Erythroblast (primary cell): Measurements from ENCODE around the gene API5.
"Not testable (repeated sequence)": the region's sequence is repeated elsewhere in the genome, so short reads cannot be mapped to it uniquely, and the experiment has no call there.

Experiments used
- DNase-seq, 2 experiments: peaks; one replicate each; lab custom pipeline; 2025; lab: John Stamatoyannopoulos, UW
- GATA1 ChIP-seq: IDR thresholded peaks from 2 replicates; pipeline ENCODE4 v1.6.1; 2011; ENCODE audit warnings: low read depth, mild to moderate bottlenecking, control low read depth, low read length, moderate library complexity
- POLR2A ChIP-seq: IDR thresholded peaks from 2 replicates; pipeline ENCODE4 v1.6.1; 2011; ENCODE audit warnings: mild to moderate bottlenecking, low read length

API5 gene

DNA sequence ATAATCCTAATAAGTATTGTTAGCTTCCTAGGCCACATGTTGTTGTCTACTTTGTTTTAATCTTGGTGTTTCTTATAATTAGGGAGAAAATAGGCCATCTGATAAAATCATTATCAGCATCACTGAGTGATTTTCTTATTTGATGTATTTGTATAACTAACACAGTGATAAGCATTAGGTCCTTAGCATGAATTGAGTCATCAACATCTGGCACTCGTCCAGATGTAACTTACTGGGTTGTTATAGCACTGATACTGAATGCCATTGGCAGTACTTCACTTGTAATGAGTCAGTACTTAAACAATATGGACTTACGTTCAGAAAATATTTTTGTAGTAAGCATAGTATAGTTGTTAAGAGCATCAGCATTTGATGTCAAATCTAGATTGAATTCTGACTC, 16.2 kb downstream of the API5 start:
- DNase-seq = peak; percentile 95 to 96

DNA sequence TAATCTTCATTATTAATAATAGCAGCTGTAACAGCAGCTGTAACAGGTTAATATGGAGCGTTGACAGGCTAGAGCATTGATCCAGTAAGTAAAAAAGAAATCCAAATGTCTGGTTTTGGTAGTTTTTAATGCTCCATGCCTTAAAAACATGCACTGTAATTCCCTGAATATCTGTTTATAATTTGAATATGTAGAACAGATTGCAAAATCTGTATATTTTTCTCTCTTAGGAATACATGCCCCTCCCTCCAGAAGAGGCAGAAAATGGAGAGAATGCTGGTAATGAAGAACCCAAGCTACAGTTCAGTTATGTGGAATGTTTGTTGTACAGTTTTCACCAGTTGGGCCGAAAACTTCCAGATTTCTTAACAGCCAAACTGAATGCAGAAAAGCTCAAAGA, 16.7 kb downstream of the API5 start:
- no peak for DNase-seq
- TF ChIP-seq POLR2A (no peak), GATA1 (no peak)

More for the DNA sequence above, 16.2 kb downstream of the API5 start:
- TF ChIP-seq POLR2A = no peak
- TF ChIP-seq GATA1 = no peak

DNA sequence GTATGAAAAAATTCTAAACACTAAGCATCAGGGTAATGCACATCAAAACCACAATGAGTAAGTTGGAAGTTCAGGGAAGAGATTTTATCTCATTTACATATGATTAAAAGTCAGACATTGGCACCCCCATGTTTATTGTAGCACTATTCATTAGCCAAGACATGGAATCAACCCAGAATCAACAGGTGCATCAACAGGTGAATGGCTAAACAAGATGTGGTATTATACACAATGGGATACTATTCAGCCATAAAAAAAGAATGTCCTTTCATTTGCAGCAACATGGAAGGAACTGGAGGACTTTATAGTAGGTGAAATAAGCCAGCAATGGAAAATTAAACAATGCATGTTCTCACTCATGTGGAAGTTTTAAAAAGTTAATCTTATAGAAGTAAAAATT, 29.4 kb downstream of the API5 start:
- TF ChIP-seq POLR2A = no peak
- TF ChIP-seq GATA1 = no peak
- DNase-seq = no peak

DNA sequence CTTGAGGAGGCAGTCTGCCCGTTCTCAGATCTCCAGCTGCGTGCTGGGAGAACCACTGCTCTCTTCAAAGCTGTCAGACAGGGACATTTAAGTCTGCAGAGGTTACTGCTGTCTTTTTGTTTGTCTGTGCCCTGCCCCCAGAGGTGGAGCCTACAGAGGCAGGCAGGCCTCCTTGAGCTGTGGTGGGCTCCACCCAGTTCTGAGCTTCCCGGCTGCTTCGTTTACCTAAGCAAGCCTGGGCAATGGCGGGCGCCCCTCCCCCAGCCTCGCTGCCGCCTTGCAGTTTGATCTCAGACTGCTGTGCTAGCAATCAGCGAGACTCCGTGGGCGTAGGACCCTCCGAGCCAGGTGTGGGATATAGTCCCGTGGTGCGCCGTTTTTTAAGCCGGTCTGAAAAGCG, 39.6 kb downstream of the API5 start:
- not testable (repeated sequence) for DNase-seq

DNA sequence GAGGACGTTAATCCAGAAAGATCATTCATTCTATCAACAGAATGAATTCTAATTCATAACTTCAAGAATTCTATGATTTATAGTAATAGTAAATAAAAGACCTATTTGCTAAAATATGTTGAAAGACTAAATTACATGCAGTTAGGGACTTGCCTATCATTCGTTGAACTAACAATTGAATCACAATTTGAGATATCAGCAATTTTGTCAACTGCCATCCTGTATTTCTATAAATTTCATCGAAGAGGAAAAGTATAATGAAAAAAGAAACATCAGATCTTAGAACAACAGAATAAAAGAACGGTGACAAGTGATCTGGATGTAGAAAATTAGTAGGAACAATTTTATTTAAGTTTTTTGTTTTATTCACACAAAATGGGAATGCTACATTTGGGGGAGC, 42.5 kb downstream of the API5 start:
- no peak for TF ChIP-seq GATA1
- TF ChIP-seq POLR2A = no peak
- DNase-seq = no peak

DNA sequence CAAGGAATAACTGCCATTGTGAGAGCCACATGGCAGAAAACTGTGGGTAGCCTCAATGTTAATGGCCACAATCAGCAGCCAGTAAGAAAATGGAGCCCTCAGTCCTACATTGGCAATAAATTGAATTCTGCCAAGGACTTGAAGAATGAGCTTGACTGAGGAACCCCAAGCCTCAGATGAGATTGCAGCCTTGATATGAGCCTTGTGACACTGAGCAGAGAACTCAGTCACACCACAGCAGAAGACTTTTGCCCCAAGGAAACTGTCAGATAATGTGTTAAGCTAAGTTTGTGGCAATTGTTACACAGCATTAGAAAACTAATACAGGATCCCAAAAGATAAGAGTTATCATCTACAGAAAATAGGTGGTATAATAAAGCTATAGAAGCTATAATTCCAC, 44.5 kb downstream of the API5 start:
- peak; percentile 12 to 50 for DNase-seq
- TF ChIP-seq GATA1 (no peak), POLR2A (no peak)

DNA sequence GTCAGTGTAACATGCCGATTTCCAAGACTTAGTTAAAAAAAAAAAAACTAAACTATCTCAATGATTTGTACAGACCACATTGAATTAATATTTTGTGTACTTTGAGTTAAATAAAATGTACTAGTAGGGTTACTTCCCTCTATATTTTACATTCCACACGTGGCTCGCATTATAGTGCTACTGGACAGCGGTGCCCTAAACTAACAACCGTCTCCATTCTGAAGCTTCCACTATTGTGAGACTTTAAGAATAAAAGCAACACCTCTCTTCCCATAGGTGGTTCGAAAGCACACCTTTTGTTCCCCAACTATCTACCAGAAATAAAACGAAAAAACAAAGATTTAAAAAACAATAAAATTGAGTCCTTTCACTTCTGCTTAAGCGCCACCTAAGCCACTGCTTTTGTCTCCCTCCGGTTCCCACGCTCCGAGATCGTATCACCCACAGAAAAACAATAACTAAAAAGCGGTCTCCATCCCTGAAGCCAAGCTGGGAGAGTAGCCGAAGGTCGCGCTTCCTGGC, 46.5 kb downstream of the API5 start:
- TF ChIP-seq GATA1 (no peak), POLR2A (no peak)
- DNase-seq = peak in 1 of 2 experiments; percentile 46

DNA sequence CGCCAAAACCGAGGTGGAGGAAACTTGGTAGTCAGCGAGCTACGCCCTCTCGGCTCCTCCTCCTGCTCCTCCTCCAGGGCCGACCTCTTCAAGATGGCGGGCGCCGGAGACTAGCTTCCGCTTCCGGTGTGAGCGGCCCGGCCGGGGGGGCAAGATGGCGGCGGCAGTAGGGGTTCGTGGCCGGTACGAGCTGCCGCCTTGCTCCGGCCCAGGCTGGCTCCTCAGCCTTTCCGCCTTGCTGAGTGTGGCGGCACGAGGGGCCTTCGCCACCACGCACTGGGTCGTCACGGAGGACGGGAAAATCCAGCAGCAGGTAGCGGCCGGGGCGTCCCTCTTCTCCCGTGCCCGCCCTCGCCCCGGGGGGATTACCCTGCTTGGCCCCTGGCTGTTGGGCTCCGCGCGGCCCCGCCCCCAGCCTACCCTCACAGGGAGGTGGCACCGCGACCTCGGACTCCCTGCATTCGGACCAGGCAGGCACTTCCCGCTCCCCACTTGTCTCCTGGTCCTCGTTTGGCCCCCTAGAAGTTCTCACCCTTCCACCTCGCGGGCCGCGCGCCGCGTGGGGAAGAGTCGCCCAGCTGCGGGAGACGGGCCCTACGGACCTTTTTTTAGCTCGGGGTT, 47.1 kb downstream of the API5 start, which contains the start of gene TTC17:
Gene TTC17 (plus strand): TSS at position 120 of the 621 bp plus-strand sequence. CDS start 35 bp downstream, at position 155.
- peak; percentile 95 to 96 for DNase-seq
- TF ChIP-seq POLR2A (peak; percentile 96), GATA1 (no peak)

DNA sequence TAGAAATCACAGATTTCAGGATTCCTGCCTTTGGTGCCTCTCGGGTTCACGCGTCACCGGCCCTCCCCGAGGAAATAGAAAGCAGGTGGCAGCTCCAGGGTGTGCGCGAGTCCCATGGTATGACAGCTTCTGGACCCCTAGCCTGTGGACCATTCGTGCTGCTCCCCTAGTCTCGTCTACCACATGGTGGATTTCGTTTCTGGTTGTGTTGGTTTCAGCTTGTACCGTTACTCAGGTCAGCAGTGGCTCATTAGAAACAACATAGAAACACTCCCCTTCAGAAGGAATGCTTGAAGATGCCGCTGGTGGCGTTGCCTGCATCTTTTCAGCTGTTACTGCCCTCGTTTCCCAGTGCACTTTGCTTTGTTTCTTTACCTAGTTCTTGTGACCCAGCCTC, 47.6 kb downstream of the API5 start:
- DNase-seq = peak; percentile 68 to 81
- no peak for TF ChIP-seq GATA1
- TF ChIP-seq POLR2A = no peak

DNA sequence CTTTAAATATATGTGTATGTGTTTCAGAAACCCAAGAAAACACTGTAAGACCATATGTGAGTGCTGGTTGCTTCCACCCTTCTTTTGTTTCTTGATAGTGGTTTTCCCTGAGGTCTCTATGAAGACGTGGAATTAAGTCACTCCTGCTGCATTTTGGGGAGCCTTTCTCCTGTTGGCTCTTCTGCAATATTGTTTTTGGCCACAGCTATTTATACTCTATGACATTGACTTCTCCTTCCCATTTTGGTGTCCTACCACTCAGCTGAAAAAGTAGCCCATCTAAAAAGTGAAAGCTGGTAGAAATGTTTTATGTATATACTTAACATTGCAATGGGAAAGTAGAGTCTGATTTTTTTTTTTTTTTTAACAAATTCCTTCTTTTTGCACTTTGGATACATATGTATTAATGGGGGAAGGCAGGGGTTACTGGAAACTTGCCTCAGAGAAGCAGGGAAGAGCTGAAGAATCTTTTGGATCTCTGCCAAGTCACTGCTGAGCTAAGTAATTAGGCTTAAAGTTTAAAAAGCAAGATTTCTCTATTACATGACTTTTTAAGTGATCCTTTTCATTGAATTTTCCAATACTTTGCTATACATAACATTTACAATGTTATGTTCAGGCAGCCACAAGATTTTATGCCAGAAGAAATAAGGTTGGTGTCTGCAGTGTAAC, 48.7 kb downstream of the API5 start:
- no peak for TF ChIP-seq POLR2A
- no peak for TF ChIP-seq GATA1
- peak; percentile 55 to 75 for DNase-seq

DNA sequence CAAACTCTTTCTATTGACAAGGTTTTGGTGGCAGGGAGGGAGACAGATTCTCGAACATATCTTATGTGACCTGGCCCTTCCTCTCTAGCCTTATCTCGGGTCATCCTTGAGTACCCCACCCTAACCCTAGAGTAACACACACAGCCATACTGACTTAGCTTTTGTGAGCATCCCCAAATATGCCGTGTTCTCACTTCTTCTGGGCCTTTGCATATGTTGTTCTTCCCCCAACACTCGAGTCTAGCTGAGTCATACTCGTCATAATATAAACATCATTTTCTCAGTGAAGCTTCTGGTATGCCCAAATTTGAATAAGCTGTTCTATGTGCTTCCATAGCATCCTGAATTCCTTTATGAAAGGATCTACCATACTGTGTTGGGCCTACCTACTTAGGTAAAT, 54.9 kb downstream of the API5 start:
- DNase-seq = peak; percentile 84 to 90
- TF ChIP-seq GATA1 (no peak), POLR2A (no peak)

DNA sequence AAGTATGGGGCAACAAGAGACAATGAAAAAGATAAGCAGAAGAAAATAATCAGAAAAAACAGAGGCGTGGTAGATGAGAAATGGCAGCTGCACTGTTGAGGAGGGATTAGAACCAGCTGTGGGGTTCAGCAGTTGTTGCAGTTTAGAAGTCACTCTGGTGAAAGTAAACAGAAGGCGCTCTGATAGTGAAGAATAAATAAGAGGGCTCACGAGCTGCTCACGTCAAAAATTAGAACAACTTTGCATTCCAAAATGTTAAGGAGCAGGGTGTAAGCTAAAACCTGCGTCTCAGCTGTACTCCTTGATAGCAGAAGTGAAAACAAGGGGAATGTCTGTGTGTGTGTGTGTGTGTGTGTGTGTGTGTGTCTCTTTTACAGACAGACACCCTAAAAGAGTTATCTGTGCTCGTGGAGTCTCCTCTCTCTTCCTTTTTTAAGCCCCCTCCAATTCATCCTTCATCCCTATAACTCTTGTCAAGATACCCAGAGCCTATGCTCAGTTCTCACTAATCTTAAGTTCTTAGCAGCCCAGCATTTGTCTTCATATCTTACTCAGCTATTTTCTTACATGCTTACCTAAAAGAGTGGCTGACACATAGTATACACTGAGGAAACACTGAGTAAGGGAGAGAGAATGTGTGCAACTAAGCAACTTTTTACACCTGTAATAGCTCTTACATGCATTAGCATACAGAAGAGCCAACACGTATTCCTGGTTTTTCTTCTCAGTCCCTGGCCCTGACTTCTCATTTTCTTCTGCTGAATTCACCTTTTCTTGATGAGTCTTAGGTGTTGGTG, 55.8 kb downstream of the API5 start:
- TF ChIP-seq POLR2A = no peak
- TF ChIP-seq GATA1 = no peak
- DNase-seq = peak; percentile 68 to 88

DNA sequence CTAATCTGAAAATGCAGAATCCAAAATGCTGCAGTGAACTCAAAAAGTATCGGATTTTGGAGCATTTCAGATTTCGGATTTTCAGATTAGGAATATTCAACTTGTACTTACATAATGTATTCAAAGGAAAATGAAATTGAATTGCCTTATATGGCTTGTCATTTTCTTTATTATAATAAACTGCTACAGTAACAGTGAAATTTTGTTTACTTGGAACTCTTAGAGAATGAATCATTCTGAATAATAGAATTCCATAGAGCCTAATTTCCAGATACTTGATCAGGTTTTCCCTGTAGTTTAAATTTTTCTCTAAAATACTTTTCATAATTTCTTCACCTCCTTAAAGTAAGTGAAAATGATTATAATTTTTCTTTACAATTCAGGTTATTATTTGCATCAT, 64.3 kb downstream of the API5 start:
- DNase-seq = no peak
- no peak for TF ChIP-seq POLR2A
- TF ChIP-seq GATA1 = no peak

DNA sequence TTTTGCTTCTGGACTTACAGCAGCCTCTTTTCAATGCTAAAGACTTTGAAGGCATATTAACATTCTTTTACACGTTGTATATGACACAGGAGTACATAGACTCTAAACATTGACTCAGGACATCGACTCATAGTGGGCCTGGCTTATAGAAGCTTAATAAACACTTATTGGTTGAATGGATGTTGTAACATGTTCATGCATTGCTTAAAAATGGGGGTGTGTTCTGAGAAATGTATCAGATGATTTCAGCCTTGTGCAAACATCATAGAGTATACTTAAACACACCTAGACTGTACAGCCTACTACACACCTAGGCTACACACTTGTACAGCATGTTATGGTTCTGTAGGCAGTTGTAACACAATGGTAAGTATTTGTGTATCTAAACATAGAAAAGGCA, 64.8 kb downstream of the API5 start:
- TF ChIP-seq POLR2A = no peak
- TF ChIP-seq GATA1 = no peak
- peak; percentile 30 to 63 for DNase-seq

DNA sequence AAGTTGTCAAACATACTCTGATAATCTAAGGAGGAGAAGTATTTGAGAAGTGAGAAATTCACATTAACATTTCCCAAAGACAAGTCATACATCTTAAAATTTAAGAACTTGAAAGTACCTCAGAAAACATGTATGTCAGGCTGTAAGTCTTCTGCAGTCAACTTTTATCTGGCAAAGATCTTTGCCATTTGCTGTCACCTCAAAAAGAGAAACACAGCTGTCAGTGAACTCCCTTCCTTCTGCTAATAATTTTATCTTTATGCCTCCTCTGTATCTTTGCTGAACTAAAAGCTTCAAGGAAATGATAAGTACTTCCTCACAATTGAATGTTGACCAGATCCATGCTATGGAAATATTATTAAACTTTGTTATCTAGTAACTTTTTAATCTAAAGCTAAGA, 65.6 kb downstream of the API5 start:
- DNase-seq = peak; percentile 57 to 79
- TF ChIP-seq POLR2A = no peak
- no peak for TF ChIP-seq GATA1
